Measurements from ENCODE around the gene CAMTA1. TPM values are rescaled to one million over a fixed set of nuclear protein-coding genes. Genes with fewer than 3 reads are reported as not detected.

CAMTA1 gene
- total RNA-seq, 1 experiment from 2014 or later = 69.5 TPM

DNA sequence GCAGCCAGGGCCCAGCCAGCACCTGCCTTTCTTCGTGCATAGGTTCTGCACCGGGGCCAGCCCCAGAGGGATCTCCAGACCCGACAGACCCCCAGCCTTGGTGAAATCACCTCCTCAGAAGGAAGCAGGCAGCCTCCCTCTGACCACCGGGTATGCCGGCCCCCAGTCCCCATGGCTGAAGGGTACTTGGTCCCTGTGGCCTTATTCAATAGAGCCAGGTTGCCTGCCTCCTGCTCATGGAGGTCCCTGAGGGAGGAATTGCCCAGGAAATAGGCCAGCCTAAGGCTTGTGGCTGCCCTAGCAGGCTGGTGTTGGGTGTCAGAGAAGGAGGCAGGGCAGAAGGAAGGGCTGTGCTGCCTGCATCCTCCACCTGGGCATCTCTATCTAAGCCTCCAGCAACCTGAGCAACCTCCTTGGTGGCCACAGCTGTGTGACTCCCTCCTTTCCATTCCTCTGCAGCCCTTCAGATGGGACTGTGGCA is 647.7 kb downstream of the CAMTA1 start:
- Histone ChIP-seq H3K79me2 (ENCODE audit: insufficient read depth, low read length) (no peaks in the 10 kb centered on the region), H3K27ac (ENCODE audit: low read depth, low read length) (no peak overlapping the region), H3K4me3 (replicated peaks in 1 of 2; ENCODE audit: low read depth in 1 of 2, low read length in 2 of 2) (no peak overlapping the region), H2AFZ (ENCODE audit: low read depth, low read length, poor library complexity, severe bottlenecking) (no peak overlapping the region), H3K36me3 (ENCODE audit: control insufficient read depth in 1 of 2, insufficient read depth in 2 of 2, low read length in 2 of 2) (no peaks in the 10 kb centered on the region), H3K4me2 (ENCODE audit: low read length) (no peak overlapping the region), H3K4me1 (ENCODE audit: control insufficient read depth in 1 of 2, insufficient read depth in 2 of 2, low read length in 2 of 2) (no peaks in the 10 kb centered on the region; a peak in 1 of 4 replicates), H3K9ac (ENCODE audit: low read length) (no peak overlapping the region), H3K27me3 (ENCODE audit: insufficient read depth, low read length) (no peaks in the 10 kb centered on the region), H4K20me1 (ENCODE audit: insufficient read depth) (no peaks in the 10 kb centered on the region), H3K9me3 (ENCODE audit: control insufficient read depth in 1 of 2, insufficient read depth in 1 of 2, low read depth in 1 of 2, low read length in 2 of 2) (no peaks in the 10 kb centered on the region), H3K9me2 (ENCODE audit: insufficient read depth) (no peaks in the 10 kb centered on the region)
- ATAC-seq (no peak), DNase-seq (ENCODE audit: low read depth, low spot score) (no peak)
- no peak for TF ChIP-seq CEBPB (IDR thresholded peaks at IDR 0.05; ENCODE audit: low read depth)
- no peak for TF ChIP-seq TCF7L2 (IDR thresholded peaks at IDR 0.05; ENCODE audit: borderline replicate concordance, extremely low read depth, insufficient read depth, insufficient read length)
- TF ChIP-seq SIN3A (IDR thresholded peaks at IDR 0.05; ENCODE audit: low read depth) = no peak
- no peak for TF ChIP-seq ELF1 (IDR thresholded peaks at IDR 0.05; ENCODE audit: borderline replicate concordance, low read depth)
- TF ChIP-seq FOSL1 (IDR thresholded peaks at IDR 0.05; ENCODE audit: low read depth) = no peak
- no peak for TF ChIP-seq ZNF274 (IDR thresholded peaks at IDR 0.05; ENCODE audit: low read depth, low read length)
- TF ChIP-seq, protein P1, sequence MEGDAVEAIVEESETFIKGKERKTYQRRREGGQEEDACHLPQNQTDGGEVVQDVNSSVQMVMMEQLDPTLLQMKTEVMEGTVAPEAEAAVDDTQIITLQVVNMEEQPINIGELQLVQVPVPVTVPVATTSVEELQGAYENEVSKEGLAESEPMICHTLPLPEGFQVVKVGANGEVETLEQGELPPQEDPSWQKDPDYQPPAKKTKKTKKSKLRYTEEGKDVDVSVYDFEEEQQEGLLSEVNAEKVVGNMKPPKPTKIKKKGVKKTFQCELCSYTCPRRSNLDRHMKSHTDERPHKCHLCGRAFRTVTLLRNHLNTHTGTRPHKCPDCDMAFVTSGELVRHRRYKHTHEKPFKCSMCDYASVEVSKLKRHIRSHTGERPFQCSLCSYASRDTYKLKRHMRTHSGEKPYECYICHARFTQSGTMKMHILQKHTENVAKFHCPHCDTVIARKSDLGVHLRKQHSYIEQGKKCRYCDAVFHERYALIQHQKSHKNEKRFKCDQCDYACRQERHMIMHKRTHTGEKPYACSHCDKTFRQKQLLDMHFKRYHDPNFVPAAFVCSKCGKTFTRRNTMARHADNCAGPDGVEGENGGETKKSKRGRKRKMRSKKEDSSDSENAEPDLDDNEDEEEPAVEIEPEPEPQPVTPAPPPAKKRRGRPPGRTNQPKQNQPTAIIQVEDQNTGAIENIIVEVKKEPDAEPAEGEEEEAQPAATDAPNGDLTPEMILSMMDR (IDR thresholded peaks at IDR 0.05 in 2 of 3, conservative IDR thresholded peaks at IDR 0.05 in 1 of 3; ENCODE audit: borderline replicate concordance in 1 of 3, insufficient read depth in 1 of 3, low read depth in 2 of 3, low read length in 2 of 3) = no peak
- TF ChIP-seq POLR2AphosphoS5 (IDR thresholded peaks at IDR 0.05; ENCODE audit: low read depth, low read length) = no peak
- TF ChIP-seq EGR1 (IDR thresholded peaks at IDR 0.05; ENCODE audit: low read depth) = no peak
- no peak for TF ChIP-seq JUND (IDR thresholded peaks at IDR 0.05)
- TF ChIP-seq, protein P2, sequence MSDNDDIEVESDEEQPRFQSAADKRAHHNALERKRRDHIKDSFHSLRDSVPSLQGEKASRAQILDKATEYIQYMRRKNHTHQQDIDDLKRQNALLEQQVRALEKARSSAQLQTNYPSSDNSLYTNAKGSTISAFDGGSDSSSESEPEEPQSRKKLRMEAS (IDR thresholded peaks at IDR 0.05) = no peak
- TF ChIP-seq, protein P3, sequence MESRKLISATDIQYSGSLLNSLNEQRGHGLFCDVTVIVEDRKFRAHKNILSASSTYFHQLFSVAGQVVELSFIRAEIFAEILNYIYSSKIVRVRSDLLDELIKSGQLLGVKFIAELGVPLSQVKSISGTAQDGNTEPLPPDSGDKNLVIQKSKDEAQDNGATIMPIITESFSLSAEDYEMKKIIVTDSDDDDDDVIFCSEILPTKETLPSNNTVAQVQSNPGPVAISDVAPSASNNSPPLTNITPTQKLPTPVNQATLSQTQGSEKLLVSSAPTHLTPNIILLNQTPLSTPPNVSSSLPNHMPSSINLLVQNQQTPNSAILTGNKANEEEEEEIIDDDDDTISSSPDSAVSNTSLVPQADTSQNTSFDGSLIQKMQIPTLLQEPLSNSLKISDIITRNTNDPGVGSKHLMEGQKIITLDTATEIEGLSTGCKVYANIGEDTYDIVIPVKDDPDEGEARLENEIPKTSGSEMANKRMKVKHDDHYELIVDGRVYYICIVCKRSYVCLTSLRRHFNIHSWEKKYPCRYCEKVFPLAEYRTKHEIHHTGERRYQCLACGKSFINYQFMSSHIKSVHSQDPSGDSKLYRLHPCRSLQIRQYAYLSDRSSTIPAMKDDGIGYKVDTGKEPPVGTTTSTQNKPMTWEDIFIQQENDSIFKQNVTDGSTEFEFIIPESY (IDR thresholded peaks at IDR 0.05; ENCODE audit: extremely low read depth, insufficient replicate concordance, low read length) = no peak
- no peak for TF ChIP-seq CBX3 (IDR thresholded peaks at IDR 0.05; ENCODE audit: low read depth)
- TF ChIP-seq EZH2phosphoT487 (IDR thresholded peaks at IDR 0.05; ENCODE audit: borderline replicate concordance) = no peak
- TF ChIP-seq EZH2 (IDR thresholded peaks at IDR 0.05) = no peak
- no peak for TF ChIP-seq YY1 (IDR thresholded peaks at IDR 0.05; ENCODE audit: extremely low read depth, insufficient replicate concordance, low read depth, low read length)
- no peak for TF ChIP-seq SP1 (IDR thresholded peaks at IDR 0.05; ENCODE audit: low read depth)
- intact Hi-C loops (cut with micrococcal nuclease) = no loop called here
- POLR2A ChIA-PET = no interaction called here
- CTCF ChIA-PET = no interaction called here
- RAD21 ChIA-PET (ENCODE audit: low non-redundant PET in 1 of 2, low total read pairs in 2 of 2, uncharacterized antibody in 2 of 2, unreplicated experiment in 2 of 2) = no interaction called here
- BruUV-seq (replicated peaks) = no TSS peak

Data from HCT116 (cell line).